ENCODE measurements around the gene ZSCAN10. TPM values are rescaled to one million over a fixed set of nuclear protein-coding genes. Genes with fewer than 3 reads are reported as not detected.

The ZSCAN10 gene
- total and polyA plus RNA-seq, 2 of the 13 experiments (the other 11 are each of a cell fraction or from before 2014, with no cell fraction given), result not detected

- TF ChIP-seq, protein P1, sequence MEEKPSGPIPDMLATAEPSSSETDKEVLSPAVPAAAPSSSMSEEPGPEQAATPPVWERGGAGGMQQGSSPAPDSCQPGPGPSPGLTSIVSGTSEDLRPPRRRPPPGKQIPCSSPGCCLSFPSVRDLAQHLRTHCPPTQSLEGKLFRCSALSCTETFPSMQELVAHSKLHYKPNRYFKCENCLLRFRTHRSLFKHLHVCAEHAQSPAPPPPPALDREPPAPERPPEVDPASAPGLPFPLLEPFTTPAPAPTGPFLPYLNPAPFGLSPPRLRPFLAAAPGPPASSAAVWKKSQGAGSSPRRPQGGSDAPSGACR (CRISPR knock-in tag; IDR thresholded peaks at IDR 0.05), result peak; percentile 93
- TF ChIP-seq RFXANK (CRISPR knock-in tag; IDR thresholded peaks at IDR 0.05), result no peak
- TF ChIP-seq BORCS8-MEF2B (CRISPR knock-in tag; IDR thresholded peaks at IDR 0.05), result peak; percentile 33; the same call in 1 of the 2 replicates
- no peak; the same call in 1 of the 2 replicates for TF ChIP-seq ZNF567 (CRISPR knock-in tag; IDR thresholded peaks at IDR 0.05; ENCODE audit: borderline replicate concordance)
- 0 out of 2 replicates have a peak, but pooled peaks have one; percentile 15 for TF ChIP-seq ZNF230 (CRISPR knock-in tag; IDR thresholded peaks at IDR 0.05)
- peak; percentile 85 for TF ChIP-seq ZNF784 (CRISPR knock-in tag; IDR thresholded peaks at IDR 0.05; ENCODE audit: borderline replicate concordance)
- peak; percentile 81 for TF ChIP-seq CREM (IDR thresholded peaks at IDR 0.05)
- TF ChIP-seq CREM (CRISPR knock-in tag; IDR thresholded peaks at IDR 0.05), result no peak
- peak; percentile 95 for TF ChIP-seq JUND (CRISPR knock-in tag; IDR thresholded peaks at IDR 0.05)
- TF ChIP-seq, protein P2, sequence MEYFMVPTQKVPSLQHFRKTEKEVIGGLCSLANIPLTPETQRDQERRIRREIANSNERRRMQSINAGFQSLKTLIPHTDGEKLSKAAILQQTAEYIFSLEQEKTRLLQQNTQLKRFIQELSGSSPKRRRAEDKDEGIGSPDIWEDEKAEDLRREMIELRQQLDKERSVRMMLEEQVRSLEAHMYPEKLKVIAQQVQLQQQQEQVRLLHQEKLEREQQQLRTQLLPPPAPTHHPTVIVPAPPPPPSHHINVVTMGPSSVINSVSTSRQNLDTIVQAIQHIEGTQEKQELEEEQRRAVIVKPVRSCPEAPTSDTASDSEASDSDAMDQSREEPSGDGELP (IDR thresholded peaks at IDR 0.05; ENCODE audit: borderline replicate concordance, low read depth), result peak; percentile 98
- TF ChIP-seq SMAD1 (CRISPR knock-in tag; IDR thresholded peaks at IDR 0.05; ENCODE audit: borderline replicate concordance, low read depth), result peak; percentile 75; the same call in 1 of the 2 replicates
- peak; percentile 83 for TF ChIP-seq ETV5 (CRISPR knock-in tag; IDR thresholded peaks at IDR 0.05; ENCODE audit: borderline replicate concordance)
- TF ChIP-seq ZFY (CRISPR knock-in tag; IDR thresholded peaks at IDR 0.05), result peak; percentile 57; the same call in 1 of the 2 replicates
- TF ChIP-seq ZFP90 (CRISPR knock-in tag; IDR thresholded peaks at IDR 0.05; ENCODE audit: borderline replicate concordance), result peak; percentile 72
- TF ChIP-seq ZNF142 (CRISPR knock-in tag; IDR thresholded peaks at IDR 0.05), result 0 out of 2 replicates have a peak, but pooled peaks have one; percentile 14
- TF ChIP-seq ZNF644 (CRISPR knock-in tag; IDR thresholded peaks at IDR 0.05; ENCODE audit: low read depth), result 0 out of 2 replicates have a peak, but pooled peaks have one; percentile 45
- TF ChIP-seq SNAI1 (CRISPR knock-in tag; IDR thresholded peaks at IDR 0.05; ENCODE audit: borderline replicate concordance), result peak; percentile 32; the same call in 1 of the 2 replicates
- TF ChIP-seq, protein P3, sequence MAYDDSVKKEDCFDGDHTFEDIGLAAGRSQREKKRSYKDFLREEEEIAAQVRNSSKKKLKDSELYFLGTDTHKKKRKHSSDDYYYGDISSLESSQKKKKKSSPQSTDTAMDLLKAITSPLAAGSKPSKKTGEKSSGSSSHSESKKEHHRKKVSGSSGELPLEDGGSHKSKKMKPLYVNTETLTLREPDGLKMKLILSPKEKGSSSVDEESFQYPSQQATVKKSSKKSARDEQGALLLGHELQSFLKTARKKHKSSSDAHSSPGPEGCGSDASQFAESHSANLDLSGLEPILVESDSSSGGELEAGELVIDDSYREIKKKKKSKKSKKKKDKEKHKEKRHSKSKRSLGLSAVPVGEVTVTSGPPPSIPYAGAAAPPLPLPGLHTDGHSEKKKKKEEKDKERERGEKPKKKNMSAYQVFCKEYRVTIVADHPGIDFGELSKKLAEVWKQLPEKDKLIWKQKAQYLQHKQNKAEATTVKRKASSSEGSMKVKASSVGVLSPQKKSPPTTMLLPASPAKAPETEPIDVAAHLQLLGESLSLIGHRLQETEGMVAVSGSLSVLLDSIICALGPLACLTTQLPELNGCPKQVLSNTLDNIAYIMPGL (CRISPR knock-in tag; IDR thresholded peaks at IDR 0.05; ENCODE audit: borderline replicate concordance in 1 of 2, low read depth in 1 of 2), result peak in 1 of 2 experiments; percentile 60; a peak in 2 of 4 replicates
- TF ChIP-seq RARG (CRISPR knock-in tag; IDR thresholded peaks at IDR 0.05; ENCODE audit: low read depth), result no peak
These were observed 33.9 kb downstream of the ZSCAN10 start, which contains the start of gene IL32 (continued) for GRCh38 chr16:3065069-3065741.
